ENCODE measurements around the gene CEBPE.

DNA sequence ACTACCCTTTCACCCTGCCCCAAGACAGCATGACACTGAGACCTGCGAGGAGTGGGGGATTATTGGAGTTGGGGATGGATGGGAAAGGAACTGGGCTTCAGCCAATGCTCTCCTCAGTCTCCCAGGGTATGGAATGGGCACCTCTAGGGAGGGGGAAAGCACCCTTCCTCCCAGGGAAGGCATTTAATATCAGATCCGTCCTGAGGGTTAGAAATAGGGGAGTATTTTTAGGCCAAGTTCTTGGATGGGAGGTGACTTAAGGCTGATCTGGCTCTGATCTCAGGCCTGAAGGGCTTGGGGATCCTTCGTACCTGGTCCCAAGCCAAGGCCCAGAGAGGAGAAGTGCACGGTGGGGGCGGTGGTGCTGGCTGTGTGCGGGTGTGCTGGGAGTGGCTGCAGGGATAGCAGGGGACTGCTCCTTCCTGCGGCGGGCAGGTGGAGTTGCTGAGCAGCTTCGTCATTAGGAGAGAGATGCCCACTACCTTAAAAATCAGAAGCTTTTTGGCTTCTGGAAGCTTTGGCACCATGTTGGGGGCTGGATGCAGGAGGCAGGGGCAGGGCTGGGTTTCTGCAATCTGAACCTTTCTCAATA, 7.0 kb upstream of the CEBPE start:
- TF ChIP-seq POLR2A (IDR thresholded peaks at IDR 0.05), result no peak
- TF ChIP-seq, protein P1, sequence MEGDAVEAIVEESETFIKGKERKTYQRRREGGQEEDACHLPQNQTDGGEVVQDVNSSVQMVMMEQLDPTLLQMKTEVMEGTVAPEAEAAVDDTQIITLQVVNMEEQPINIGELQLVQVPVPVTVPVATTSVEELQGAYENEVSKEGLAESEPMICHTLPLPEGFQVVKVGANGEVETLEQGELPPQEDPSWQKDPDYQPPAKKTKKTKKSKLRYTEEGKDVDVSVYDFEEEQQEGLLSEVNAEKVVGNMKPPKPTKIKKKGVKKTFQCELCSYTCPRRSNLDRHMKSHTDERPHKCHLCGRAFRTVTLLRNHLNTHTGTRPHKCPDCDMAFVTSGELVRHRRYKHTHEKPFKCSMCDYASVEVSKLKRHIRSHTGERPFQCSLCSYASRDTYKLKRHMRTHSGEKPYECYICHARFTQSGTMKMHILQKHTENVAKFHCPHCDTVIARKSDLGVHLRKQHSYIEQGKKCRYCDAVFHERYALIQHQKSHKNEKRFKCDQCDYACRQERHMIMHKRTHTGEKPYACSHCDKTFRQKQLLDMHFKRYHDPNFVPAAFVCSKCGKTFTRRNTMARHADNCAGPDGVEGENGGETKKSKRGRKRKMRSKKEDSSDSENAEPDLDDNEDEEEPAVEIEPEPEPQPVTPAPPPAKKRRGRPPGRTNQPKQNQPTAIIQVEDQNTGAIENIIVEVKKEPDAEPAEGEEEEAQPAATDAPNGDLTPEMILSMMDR (IDR thresholded peaks at IDR 0.05), result no peak
